Activated effector memory CD4-positive, alpha-beta T cell treated with anti-CD3 and anti-CD28 coated beads, Interleukin-2, amount 50 U/mL, for 16 hours (primary cell): ENCODE measurements around the gene MBNL3.
A peak's percentile ranks its signal among the peaks of the same experiment; 100 is the strongest.

Experiments used
- DNase-seq: peaks from one replicate; pipeline ENCODE4 v3.0.0-alpha.2; 2020

The MBNL3 gene, protein sequence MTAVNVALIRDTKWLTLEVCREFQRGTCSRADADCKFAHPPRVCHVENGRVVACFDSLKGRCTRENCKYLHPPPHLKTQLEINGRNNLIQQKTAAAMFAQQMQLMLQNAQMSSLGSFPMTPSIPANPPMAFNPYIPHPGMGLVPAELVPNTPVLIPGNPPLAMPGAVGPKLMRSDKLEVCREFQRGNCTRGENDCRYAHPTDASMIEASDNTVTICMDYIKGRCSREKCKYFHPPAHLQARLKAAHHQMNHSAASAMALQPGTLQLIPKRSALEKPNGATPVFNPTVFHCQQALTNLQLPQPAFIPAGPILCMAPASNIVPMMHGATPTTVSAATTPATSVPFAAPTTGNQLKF

DNA sequence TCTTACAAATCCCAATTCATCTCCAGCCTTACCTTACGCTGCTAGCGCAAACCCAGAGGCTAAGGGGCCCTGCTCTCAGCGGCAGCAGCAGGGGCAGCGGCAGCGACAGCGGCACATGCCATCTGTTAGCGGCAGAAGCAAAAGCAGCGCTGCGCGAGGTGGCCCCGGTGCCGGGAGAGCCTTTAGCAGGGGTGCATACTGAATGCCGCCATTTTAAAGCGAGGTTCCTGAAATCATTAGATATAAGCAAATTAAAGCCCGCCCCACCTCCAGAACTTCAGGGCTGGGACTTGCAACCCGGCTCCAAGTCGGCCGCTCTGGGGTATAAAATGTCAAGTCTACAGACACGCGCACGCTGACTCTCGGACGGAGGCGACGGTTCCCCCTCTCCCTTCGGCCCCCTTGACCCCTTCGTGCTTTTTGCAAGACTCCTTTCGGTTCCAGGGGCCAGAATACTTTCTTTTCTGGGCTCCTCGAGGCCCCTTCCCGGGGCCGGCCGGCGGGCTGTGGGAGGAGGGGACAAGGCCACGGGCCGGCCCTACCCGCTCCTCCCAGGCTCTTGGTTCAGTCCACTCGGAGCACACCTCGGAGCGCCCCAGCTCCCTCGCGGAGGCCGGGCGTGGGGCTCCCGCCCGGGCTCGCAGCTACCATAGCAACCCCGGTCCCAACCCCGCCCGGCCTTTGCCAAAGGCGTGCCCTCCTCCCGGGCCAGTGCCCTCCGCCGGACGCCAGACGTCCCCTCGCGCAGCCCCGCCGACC is at the start of gene MBNL3:
MBNL3 (minus strand) TSS at position 220 of the 759 bp plus-strand sequence. CDS start 49,427 bp downstream, outside the sequence.
- peak; percentile 86 for DNase-seq

DNA sequence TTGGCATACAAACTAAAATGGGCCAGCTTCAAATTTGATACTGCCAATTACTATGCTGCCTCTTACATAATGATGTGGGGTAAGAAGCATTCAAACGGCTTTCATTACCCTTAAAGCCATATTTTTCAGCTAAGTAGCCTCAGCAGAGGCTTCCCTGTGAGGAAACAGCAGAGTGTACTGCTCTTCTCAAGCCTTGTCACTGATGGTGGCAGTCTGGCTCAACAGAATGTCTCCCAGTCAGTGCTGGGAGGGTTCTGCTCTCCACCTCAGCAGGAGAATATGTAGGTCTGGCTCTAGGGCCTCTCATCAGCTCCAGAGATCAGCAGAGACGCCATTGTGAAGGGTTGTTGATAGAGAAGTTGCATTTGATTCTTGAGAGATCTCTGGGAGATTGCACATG is 44.6 kb upstream of the MBNL3 start:
- no peak for DNase-seq

DNA sequence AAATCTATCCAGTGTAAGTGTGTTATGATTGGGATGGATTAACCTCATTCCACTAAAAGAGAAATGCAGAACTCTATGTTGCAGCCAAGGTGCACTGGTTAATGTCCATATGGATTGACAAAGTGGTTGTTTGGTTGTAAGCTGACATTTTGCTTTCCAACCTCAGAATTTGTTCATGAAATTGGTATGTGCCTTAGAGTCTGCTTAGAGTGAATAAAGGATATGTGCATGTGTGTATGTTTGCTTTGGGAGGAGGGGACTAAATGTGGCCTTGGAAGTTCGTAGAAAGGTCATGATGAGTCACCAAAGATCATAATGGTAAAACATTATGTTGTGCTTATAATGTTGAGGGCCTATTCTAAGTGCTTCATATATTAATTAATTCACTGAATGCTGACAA is 44.1 kb upstream of the MBNL3 start:
- no peak for DNase-seq

DNA sequence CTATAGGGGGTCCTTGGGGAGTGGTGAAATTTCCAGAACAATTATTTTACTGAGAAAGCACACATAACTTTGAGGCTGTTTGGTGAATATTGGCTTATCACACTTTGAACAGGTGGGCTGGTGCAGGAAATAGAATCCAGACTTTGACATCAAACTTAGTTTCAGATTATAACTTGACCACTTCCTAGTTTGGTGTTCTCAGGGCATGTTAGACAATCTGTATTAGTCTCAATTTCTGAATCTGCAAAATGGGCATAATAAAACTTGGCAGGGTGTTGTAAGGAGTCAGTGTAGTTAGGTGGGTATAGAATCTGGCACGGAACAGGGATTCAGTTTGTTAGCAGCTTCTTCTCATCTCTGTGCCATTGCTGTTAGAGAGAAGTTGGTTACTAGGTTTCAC is 43.3 kb upstream of the MBNL3 start:
- no peak for DNase-seq

DNA sequence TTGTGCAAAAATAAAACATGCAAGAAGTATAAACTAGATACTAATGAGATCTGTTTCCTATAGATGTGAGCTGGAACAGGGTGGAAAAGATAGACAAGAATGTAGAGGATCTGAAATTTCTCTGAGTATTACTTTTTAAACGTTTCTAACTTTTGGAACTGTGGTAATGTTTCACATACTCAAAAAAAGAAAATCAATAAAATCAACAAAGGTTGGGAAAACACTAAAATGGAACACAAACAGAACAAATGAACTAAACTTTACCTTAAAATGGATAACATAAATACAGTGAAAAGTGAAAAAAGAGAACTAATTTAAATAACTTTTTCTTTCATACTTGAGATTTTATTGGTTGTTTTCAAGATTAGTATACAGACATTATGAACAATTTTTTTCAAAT is 32.0 kb upstream of the MBNL3 start:
- DNase-seq: no peak

DNA sequence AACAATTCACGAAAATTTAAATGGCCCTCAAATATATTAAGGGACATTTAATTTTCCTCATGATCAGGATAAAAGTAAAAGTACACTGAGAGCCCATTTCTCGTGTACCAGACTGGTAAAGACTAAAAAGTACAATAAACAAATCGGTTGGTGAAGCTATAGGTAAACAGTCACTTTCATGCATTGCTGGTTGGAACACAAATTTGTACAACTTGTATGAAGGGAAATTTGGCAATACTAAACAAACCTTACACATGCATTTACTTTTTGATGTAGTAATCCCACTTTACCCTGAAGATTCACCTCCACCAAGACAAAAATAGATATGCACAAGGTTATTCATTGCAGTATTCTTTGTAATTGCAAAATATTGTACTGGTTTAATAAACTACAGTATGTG is 31.4 kb upstream of the MBNL3 start:
- DNase-seq: no peak

DNA sequence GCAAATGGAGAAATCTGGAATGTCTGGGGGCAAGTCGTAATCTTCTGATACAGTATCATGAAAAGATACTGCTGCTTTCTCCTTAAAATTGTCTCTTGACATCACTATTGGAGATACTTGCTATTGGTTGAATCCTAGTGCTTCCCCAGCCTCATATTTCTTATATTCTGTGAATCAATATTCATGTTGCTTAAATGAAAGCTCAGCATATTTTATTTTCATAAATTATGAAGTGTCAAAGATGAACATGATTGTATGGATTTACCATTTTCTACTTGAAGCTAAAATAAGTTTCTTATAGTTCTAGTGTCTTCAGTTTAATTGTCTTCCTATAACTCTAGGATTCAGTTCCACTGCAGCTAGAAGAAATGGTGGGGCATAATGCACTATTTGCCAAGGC is 29.6 kb upstream of the MBNL3 start:
- no peak for DNase-seq

DNA sequence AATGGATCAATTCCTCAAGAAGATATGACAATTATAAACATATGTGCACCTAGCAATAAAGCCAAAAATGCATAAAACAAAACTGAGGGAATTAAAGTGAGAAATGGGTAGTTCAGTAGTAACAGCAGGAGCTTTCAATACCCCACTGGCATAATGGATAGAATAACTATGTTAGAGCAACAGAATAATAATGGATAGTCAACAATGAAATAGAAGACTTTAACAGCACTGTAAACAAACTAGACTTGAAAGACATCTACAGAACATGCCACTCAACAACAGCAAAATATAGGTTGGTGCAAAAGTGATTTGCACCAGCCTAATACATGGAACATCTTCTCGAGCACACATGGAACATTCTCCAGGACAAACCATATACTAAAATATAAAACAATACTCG is 20.0 kb upstream of the MBNL3 start:
- no peak for DNase-seq

DNA sequence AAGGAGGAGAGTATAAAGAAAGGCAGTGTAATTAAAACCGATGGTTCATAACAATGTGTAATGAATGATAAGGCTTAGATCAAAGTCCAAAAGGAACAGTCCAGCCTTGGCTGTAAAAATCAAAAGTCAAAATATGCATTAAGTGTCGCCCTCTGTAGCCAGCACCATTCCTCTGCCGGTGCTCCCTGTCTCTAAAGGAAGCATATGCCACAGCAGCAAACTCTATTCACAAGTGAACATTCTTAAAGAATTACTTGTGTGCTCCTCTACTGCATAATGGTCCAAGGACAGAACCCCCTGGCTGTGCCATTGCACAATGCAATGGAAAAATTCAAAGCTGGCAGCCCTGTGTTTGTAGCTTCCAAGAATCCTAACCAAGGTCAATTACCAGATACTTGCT is 16.3 kb upstream of the MBNL3 start:
- no peak for DNase-seq

DNA sequence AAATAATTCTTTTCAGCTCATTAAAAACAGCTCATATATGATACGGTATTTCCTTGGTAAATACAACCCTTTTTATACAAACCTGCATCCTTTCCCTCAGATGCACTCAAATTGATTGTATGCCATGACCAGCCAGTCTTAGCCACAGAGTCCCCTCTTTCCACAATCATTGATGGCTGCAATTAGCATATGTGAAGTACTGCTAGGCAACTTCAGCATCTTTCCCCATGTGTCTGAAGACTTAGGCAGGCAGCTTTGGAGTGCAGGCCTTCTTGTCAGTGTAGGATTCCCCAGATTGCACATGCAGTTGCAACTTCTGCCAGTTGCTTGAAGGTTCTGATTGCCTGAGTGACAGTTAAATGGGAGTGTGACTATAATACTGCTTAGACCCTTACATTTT is 15.6 kb upstream of the MBNL3 start:
- no peak for DNase-seq

DNA sequence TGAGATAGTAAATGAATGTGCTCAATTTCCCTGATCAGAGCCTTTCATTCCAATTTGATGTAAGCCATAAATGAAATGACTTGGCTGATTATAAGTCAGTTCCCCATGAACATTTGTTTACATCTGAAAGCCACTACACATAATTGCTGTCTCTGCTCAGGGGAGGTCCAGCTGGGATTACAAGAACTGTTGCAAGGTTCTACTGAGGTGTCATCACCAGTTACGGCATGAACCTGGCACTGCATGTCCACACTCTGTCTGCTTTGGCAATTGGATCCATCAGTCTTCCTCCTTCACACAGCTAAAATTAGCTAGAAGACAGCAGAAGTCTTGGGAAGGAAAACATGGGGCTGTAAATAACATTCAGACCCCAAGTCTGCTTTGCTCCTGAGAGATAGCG is 12.8 kb upstream of the MBNL3 start:
- DNase-seq: no peak

DNA sequence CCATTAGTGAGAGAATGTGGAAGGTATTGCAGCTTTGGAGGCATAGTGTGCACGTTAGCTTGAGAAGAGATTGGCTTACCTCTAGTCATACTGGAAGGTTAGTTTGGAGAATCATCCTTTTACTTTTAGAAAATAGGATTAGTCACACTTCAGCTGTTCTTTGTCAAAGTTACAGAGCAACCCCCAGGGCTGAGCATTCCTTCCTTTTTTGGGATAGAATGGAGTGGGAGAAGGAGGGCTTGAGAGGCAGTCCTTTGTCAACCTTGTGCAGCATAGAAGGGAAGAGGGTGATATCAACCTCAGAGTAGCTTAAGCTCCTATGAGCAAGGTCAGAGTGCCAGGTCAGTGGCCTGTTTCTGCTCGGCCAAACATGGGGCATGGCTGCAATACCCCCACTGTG is 8.6 kb upstream of the MBNL3 start:
- DNase-seq: no peak

DNA sequence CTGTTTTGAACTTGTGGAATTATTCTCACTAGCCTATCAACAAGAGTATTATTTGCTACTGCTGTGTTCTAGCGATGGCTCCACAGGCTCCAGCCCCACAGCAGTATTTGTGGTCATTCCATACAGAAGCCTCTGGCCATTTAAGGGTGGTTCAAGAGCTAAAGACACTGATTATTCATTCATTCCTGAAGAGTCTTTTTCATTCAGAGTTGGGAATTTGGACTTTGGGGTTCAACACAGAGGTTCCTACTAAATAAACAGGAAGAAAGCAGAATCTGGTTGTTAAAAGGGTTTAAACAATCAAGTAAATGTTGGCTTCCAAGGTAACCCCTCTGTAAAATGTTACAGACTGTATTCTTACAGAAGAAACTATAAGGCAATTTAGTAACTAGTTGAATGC is 4.3 kb upstream of the MBNL3 start:
- DNase-seq: no peak

DNA sequence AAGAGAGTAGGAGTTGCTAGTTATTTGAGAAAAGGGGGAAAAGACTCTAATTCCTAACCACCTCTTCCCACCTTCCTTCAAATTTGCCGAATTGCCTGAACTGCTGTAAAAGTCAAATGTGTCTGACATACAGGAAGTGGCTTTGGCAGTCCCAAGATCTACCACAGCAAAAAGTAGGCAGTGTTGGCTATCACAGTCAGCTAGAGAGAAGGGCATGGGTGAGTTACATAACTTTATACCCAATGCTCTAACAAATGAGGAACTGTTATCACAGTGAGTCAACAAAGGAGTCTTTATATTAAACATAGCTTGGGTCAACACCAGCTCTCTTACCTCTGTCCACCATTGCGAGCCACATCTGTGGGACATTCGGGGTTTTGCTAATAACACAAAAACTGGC is 2.4 kb upstream of the MBNL3 start:
- no peak for DNase-seq

DNA sequence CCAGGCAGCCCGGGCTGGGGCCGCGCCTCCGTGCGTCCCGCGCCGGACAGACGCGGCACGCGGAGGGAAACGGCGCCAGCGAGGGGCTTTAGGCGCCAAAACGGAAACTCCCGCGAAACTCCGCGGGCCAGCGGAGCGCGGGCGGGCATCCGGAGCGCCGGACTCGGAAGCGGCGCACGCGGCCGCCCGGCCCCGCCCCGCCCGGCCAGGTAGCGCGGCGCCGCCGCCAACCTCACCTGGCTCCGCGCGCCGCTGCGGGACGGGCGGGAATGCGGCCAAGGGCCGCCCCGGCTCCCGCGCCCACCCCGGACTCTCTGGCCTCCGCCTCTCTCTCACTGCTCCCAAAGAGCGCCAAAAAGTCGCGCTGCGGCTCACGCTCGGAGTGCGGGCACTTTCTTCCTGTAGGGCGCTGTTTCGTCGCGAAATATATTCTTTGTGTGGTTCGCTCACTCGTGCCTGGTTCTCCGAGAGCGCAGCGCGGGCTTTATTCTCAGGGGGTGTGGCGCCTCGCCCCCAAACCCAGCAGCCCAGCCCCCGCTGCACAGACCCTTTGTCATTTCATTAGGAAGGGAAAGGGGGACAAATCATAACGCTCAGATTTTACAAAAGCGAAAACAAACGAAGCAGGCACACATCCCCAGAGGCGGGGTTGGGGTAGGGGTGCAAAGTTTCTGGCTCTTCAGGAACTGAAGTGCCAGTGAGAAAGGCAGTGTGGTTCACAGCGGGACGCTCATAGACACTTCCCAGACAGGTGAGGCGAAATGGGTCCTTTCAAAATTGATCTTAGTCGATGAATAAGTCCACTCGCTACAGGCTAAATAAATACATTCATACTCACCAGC is 961 bp upstream of the MBNL3 start:
- DNase-seq: peak; percentile 78

DNA sequence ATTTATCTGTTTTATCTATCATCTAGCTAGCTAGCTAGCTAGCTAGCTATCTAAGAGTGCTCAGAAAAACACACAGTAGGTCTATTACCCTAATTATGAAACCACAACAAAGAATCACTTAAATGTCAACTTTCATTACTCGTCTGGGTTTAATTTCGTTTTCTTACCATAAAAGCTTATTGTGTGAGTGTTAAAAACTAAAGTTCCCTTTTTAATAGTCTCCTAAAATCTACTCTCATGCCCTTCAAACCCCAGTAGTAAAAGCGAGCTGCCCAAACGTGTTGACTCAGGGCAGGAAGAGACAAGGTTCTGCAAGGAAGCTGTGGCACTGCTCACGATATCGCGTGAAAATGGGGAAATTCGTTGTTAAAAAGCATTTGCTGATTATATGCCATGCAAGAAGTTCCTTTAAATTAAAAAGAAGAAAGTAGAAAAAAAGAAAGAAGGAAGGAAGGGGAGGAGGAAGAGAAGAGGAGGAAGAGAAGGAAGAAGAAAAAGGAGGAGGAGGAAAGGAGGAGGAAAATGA is 595 bp downstream of the MBNL3 start:
- DNase-seq: peak; percentile 63

DNA sequence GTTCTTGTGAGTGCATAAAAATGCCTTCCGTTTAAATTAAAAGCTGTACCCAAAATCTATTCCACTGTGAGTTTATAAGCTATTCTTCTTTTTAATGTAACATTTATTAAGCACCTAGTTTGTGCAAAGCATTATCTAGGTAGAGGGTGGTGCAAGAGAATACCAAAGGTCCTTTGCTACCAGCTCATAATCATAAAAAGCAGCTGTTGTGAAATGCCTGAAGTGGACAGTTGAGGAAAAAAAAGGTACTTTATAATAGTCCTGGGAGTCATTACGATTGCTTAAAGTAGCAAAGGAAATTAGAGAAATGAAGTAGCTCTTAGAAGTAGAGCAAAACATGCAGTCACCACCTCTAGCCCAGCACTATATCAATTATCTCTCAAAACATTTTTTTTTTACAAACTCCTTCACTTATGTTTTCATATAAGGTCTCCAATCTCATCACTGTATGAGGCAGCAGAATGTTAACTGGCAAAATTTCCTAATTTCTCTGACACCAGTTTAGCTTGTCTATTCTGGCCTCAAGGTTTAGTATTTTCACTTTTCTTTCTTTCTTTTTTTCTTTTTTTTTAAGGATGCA is 2.1 kb downstream of the MBNL3 start:
- DNase-seq: no peak

DNA sequence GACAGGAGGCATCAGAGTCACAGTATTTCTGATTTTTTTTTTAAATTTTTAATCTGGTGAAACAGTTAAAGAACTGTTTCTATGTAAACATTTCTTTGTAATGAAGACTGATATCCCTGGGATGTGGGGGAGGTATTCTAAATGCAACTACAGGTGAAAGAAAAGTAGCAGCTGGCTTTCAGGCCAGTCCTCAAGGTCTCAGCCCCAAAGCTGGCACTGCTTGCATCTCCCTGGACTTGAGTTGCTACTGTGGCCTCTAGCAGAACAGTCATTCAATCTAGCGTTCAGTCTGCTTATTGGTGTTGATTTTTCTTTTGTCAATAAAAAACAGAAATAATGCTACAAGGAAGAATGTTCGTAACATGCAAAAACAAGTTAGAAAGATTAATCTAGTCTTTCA is 4.9 kb downstream of the MBNL3 start:
- no peak for DNase-seq

DNA sequence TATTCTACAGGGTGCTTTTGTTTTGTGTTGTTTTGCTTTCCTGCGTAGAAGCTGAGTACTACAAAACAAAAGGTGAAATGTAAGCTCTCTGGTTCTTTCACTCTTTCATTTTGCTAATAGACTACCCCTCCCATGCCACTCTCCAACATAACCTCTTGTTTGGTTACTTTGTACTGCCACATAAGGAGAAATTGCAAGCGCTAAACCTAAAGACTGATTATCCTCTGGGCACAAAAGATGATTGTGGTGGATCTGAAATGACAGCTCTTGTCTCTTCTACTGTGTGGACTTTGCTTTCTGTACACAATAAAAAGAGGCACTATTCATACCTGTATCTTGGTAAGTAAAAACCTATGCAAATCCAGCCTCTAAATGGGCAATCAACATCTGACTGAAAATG is 5.3 kb downstream of the MBNL3 start:
- no peak for DNase-seq

DNA sequence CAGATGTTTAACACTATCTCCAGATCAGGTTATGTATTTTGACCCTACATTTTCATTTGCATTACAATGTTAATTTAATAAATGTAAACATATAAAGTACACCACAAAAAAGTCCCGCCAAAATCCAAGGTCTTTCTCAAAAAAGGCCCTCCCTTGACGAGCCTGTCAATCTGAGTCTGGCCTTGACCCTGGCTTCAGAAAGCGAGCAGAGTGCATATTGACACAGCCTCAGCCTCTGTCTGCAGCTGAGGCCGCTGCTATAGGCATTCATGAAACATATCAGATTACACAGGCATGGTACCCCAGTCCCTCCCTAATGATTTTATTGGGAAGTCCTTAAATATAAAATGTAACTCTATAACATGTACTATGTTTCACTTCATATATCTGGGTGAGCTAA is 6.2 kb downstream of the MBNL3 start:
- DNase-seq: no peak

DNA sequence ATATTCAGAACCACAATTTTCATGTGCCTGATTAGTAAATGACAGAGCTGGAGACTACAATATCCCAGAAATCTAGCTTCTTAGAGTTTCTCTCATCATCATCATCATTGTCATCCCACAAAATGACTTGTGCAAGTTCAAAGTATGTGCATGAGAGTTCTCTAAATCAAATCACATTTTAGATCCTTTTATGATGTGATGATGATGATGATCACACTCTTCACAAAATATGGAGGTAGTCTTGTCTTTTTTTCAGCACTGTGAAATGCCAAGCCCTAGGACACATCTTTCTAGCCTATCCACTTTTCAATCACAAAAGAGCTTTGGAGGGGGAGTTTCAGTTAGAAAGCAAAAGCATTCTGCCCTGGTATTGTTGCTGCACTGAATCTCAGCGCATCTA is 7.4 kb downstream of the MBNL3 start:
- no peak for DNase-seq

DNA sequence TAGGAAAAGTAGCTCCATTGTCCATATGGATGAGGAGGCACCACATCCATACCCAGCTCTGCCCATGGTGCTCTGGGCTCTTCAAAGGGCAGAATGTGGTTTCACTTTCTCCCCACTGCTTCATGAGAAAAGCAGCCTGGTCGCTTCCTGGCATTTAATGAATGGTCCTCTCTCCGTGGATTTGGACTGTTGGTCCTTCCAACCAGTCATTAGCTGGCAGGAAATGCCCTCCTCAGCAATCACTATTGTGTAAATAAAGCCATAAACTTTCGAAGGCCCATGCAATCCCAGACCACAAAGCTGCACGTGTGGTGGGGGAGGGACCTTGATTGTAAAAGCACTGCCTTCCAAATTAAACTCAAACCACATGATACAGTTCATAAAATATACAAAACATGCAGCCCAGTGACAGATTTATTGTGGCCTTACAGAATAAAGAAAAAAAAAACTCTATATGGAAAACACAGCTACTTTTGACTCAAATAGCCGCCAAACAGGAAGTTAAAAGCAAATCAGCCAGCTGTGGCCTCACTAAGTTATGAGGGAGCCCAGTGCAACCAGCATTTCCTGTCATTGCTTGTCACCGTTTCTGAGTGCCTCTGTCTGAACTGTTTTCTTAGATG is 8.1 kb downstream of the MBNL3 start:
- peak; percentile 69 for DNase-seq
